Endothelial cell of umbilical vein (primary cell): ENCODE results near the gene SWT1. TPM values are rescaled to one million over a fixed set of nuclear protein-coding genes. Genes with fewer than 3 reads are reported as not detected.

Experiments used
- BruUV-seq: library from RNA; stranded (reverse); fragments of 400-500 nt; replicated peaks from 2 replicates; lab custom pipeline; 2021; lab: Mats Ljungman, UMichigan
- CTCF ChIA-PET: fragments of 300-600, 350-600 bp; sonication (Branson Sonifier 250); formaldehyde crosslinking; loops from one replicate; lab custom pipeline; 2021; ENCODE audit warnings: antibody characterized with exemption, inconsistent platforms; lab: Charles Lee
- POLR2A ChIA-PET: fragments of 300-600, 350-600 bp; sonication (Branson Sonifier 250); formaldehyde crosslinking; loops from one replicate; lab custom pipeline; 2021; ENCODE audit warnings: antibody characterized with exemption, inconsistent platforms; lab: Charles Lee
- DNase-seq: peaks from one replicate; pipeline ENCODE4 v3.0.0-alpha.2; 2011; ENCODE audit warnings: low read depth, low spot score
- FAIRE-seq: peaks from 2 replicates; lab custom pipeline; 2011; peaks lifted over from hg19 to GRCh38; lab: Jason Lieb, UNC
- H2AFZ ChIP-seq: 2 replicates; pipeline ENCODE4 v1.6.0; 2012; ENCODE audit warnings: low read depth, low read length, control low read depth, inconsistent platforms
- H3K27ac ChIP-seq: 2 replicates; pipeline ENCODE4 v1.5.1; 2011; ENCODE audit warnings: low read depth, mild to moderate bottlenecking, control low read depth, low read length, moderate library complexity; ENCODE audit not compliant: insufficient read depth
- H3K27me3 ChIP-seq, 2 experiments: 2 replicates each; pipeline versions ENCODE4 v1.6.0 to v1.6.1; 2011; ENCODE audit warnings: low read length in 2 of 2, mixed read lengths in 1 of 2; ENCODE audit not compliant: control insufficient read depth in 2 of 2, insufficient read depth in 2 of 2
- H3K36me3 ChIP-seq, 2 experiments: 2 replicates in 1 of 2; 3 replicates in 1 of 2; pipeline ENCODE4 v1.5.1; 2011; ENCODE audit warnings: low read length in 2 of 2, mild to moderate bottlenecking in 1 of 2, moderate library complexity in 1 of 2; ENCODE audit not compliant: control insufficient read depth in 2 of 2, insufficient read depth in 2 of 2; ENCODE audit errors: extremely low read depth in 1 of 2
- H3K4me1 ChIP-seq: 3 replicates; pipeline ENCODE4 v1.5.1; 2011; ENCODE audit warnings: mild to moderate bottlenecking, low read length; ENCODE audit not compliant: control insufficient read depth, insufficient read depth; ENCODE audit errors: extremely low read depth
- H3K4me2 ChIP-seq: 2 replicates; pipeline ENCODE4 v1.6.1; 2011; ENCODE audit warnings: low read length, control low read depth, mixed read lengths; ENCODE audit not compliant: insufficient read depth
- H3K4me3 ChIP-seq, 3 experiments: fragments of 200-600 bp in 1 of 3; sonication (generic), shearing (Covaris generic) in 1 of 3; replicated peaks in 1 of 3; 2 replicates each; pipeline ENCODE4 v1.5.1; 2011 to 2016; ENCODE audit warnings: control low read depth in 3 of 3, low read length in 3 of 3, mild to moderate bottlenecking in 2 of 3, inconsistent platforms in 1 of 3, low read depth in 1 of 3, moderate library complexity in 1 of 3; ENCODE audit not compliant: insufficient read depth in 1 of 3
- H3K79me2 ChIP-seq: 2 replicates; pipeline ENCODE4 v1.6.0; 2012; ENCODE audit warnings: low read length, inconsistent platforms; ENCODE audit not compliant: control insufficient read depth, insufficient read depth
- H3K9ac ChIP-seq: replicated peaks from 2 replicates; pipeline ENCODE3; 2011; ENCODE audit warnings: low read length, control low read depth; ENCODE audit not compliant: insufficient read depth; ENCODE audit errors: extremely low read depth
- H3K9me1 ChIP-seq: replicated peaks from 3 replicates; pipeline ENCODE4 v1.6.0; 2011; ENCODE audit warnings: mild to moderate bottlenecking, low read length; ENCODE audit not compliant: control insufficient read depth, insufficient read depth; ENCODE audit errors: extremely low read depth
- H3K9me3 ChIP-seq: replicated peaks from 2 replicates; pipeline ENCODE4 v1.5.1; 2012; ENCODE audit warnings: low read length, inconsistent platforms; ENCODE audit not compliant: control insufficient read depth, insufficient read depth
- H4K20me1 ChIP-seq: replicated peaks from 2 replicates; pipeline ENCODE3; 2011; ENCODE audit warnings: mild to moderate bottlenecking, low read length; ENCODE audit not compliant: control insufficient read depth, insufficient read depth; ENCODE audit errors: extremely low read depth
- EZH2 ChIP-seq: IDR thresholded peaks from 2 replicates; pipeline ENCODE4 v1.6.1; 2012; ENCODE audit warnings: borderline replicate concordance, low read depth, mild to moderate bottlenecking, moderate library complexity, low read length, inconsistent platforms; ENCODE audit not compliant: severe bottlenecking
- FOS ChIP-seq: IDR thresholded peaks from 2 replicates; pipeline ENCODE4 v1.6.1; 2011; ENCODE audit warnings: mild to moderate bottlenecking, low read length, moderate library complexity, borderline replicate concordance; ENCODE audit not compliant: insufficient read depth
- GATA2 ChIP-seq: IDR thresholded peaks from 2 replicates; pipeline ENCODE4 v1.7.0; 2011; ENCODE audit warnings: low read depth, mild to moderate bottlenecking, moderate library complexity, mixed read lengths, low read length; ENCODE audit not compliant: insufficient read length, insufficient read depth
- JUN ChIP-seq: IDR thresholded peaks from 2 replicates; pipeline ENCODE4 v1.6.1; 2011; ENCODE audit warnings: borderline replicate concordance, low read depth; ENCODE audit not compliant: insufficient read length, insufficient read depth
- MYC ChIP-seq: IDR thresholded peaks from one replicate; pipeline ENCODE4 v1.6.1; 2011; ENCODE audit warnings: mild to moderate bottlenecking, low read depth, low read length
- POLR2A ChIP-seq: IDR thresholded peaks from 2 replicates; pipeline ENCODE4 v1.6.1; 2012; ENCODE audit warnings: low read depth, mild to moderate bottlenecking, control low read depth, low read length
- POLR2AphosphoS5 ChIP-seq: IDR thresholded peaks from 2 replicates; pipeline ENCODE4 v1.6.1; 2012; ENCODE audit warnings: low read depth, mild to moderate bottlenecking, control low read depth, low read length, moderate library complexity; ENCODE audit not compliant: insufficient read depth
- dilution Hi-C: fragments of 300-500 bp; cut with MboI; formaldehyde crosslinking; loops from one replicate; pipeline ENCODE4 v1.15.0; 2019; ENCODE audit warnings: low sequenced_read_pairs; ENCODE audit not compliant: extremely low pct_ligation_motif_present
- intact Hi-C: fragments of 100-400 bp; cut with micrococcal nuclease; formaldehyde crosslinking; loops from one replicate; pipeline ENCODE4 v1.10.0; 2022
- polyA plus RNA-seq, 4 experiments: library from polyadenylated mRNA; depleted of rRNA in 3 of 4; stranded (reverse) in 3 of 4; unstranded in 1 of 4; fragments of >200 nt; gene quantifications; 2 replicates each; pipeline versions ENCODE4 v1.2.1 to v1.2.3, GENCODE V29; 2011 to 2012; ENCODE audit warnings: missing spikeins in 1 of 4
- total RNA-seq: library from RNA; stranded (reverse); gene quantifications from 2 replicates; pipeline ENCODE4 v1.2.3, GENCODE V29; 2021
- TF ChIP-seq, protein P1 (sequence below), 2 donors: IDR thresholded peaks; 1 replicate in 1 of 2; 2 replicates in 1 of 2; pipeline ENCODE4 v1.5.1; 2011; ENCODE audit warnings: low read length in 2 of 2, mild to moderate bottlenecking in 2 of 2, moderate library complexity in 2 of 2, control low read depth in 1 of 2, inconsistent platforms in 1 of 2, low read depth in 1 of 2; ENCODE audit not compliant: insufficient read depth in 1 of 2; ENCODE audit errors: extremely low read depth in 1 of 2
- TF ChIP-seq, protein P2 (sequence below): IDR thresholded peaks from 2 replicates; pipeline ENCODE4 v1.6.1; 2011; ENCODE audit not compliant: insufficient read depth, insufficient read length

The SWT1 gene
- total and polyA plus RNA-seq, 2 donors (not counting 3 experiments of a cell fraction or from before 2014, with no cell fraction given) = 1.0 to 4.3 TPM

GRCh38 chr1:185309566-185309965, 152.6 kb downstream of the SWT1 start:
- dilution Hi-C loops = no loop called here
- peaks cover 14% of the 10 kb centered on the region for H4K20me1 ChIP-seq
- intact Hi-C loops = loop anchor here (10.0 kb wide), 1 partner anchor 1025 kb away; no protein-coding TSS in a partner anchor

More at GRCh38 chr1:185309566-185309965, 152.6 kb downstream of the SWT1 start:
- no peak overlapping the region for H3K4me2 ChIP-seq
- DNase-seq (peak; percentile 54), FAIRE-seq (no peak)
- H3K79me2 ChIP-seq = peaks cover 63% of the 10 kb centered on the region
- TF ChIP-seq EZH2 (no peak), MYC (no peak), GATA2 (no peak), POLR2AphosphoS5 (no peak), POLR2A (no peak), JUN (no peak), FOS (no peak)
- TF ChIP-seq, protein P1, sequence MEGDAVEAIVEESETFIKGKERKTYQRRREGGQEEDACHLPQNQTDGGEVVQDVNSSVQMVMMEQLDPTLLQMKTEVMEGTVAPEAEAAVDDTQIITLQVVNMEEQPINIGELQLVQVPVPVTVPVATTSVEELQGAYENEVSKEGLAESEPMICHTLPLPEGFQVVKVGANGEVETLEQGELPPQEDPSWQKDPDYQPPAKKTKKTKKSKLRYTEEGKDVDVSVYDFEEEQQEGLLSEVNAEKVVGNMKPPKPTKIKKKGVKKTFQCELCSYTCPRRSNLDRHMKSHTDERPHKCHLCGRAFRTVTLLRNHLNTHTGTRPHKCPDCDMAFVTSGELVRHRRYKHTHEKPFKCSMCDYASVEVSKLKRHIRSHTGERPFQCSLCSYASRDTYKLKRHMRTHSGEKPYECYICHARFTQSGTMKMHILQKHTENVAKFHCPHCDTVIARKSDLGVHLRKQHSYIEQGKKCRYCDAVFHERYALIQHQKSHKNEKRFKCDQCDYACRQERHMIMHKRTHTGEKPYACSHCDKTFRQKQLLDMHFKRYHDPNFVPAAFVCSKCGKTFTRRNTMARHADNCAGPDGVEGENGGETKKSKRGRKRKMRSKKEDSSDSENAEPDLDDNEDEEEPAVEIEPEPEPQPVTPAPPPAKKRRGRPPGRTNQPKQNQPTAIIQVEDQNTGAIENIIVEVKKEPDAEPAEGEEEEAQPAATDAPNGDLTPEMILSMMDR (IDR thresholded peaks at IDR 0.05; ENCODE audit: extremely low read depth in 1 of 2, insufficient read depth in 1 of 2, low read depth in 1 of 2, low read length in 2 of 2) = no peak
- TF ChIP-seq, protein P2, sequence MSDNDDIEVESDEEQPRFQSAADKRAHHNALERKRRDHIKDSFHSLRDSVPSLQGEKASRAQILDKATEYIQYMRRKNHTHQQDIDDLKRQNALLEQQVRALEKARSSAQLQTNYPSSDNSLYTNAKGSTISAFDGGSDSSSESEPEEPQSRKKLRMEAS = no peak
- no peak overlapping the region for H3K9ac ChIP-seq
- POLR2A ChIA-PET = no interaction called here
- H3K4me3 ChIP-seq = no peak overlapping the region
- BruUV-seq = no TSS peak
- no peak overlapping the region for H2AFZ ChIP-seq
- H3K27ac ChIP-seq = no peak overlapping the region
- H3K9me1 ChIP-seq = peaks cover 2% of the 10 kb centered on the region
- peaks cover 10 to 42% of the 10 kb centered on the region in 2 experiments for H3K36me3 ChIP-seq
- H3K9me3 ChIP-seq = no peaks in the 10 kb centered on the region
- peaks cover 28% of the 10 kb centered on the region for H3K4me1 ChIP-seq
- no peaks in the 10 kb centered on the region for H3K27me3 ChIP-seq
- CTCF ChIA-PET = interaction anchor here (1.0 to 1.8 kb wide), 5 partner anchors 14 to 371 kb away, joined by 3 to 7 read pairs (median 4); no protein-coding TSS in a partner anchor
